GM06990 (cell line): ENCODE results near the gene CDC34.
A peak's percentile ranks its signal among the peaks of the same experiment; 100 is the strongest.

Experiments used
- DNase-seq: peaks from one replicate; pipeline ENCODE4 v3.0.0-alpha.2; 2011; ENCODE audit not compliant: insufficient read length; ENCODE audit errors: extremely low read depth
- H3K27me3 ChIP-seq: replicated peaks from 2 replicates; pipeline ENCODE4 v1.6.0; 2011; ENCODE audit warnings: low read length; ENCODE audit not compliant: control insufficient read depth, insufficient read depth
- H3K36me3 ChIP-seq: 2 replicates; pipeline ENCODE4 v1.5.1; 2011; ENCODE audit warnings: low read length; ENCODE audit not compliant: control insufficient read depth, insufficient read depth
- H3K4me3 ChIP-seq: replicated peaks from 2 replicates; pipeline ENCODE4 v1.5.1; 2011; ENCODE audit warnings: low read depth, mild to moderate bottlenecking, control low read depth, low read length
- CTCF ChIP-seq: IDR thresholded peaks from 2 replicates; pipeline ENCODE4 v1.5.1; 2011; ENCODE audit warnings: low read length, control low read depth, mild to moderate bottlenecking, inconsistent platforms; ENCODE audit not compliant: insufficient read depth, poor library complexity, severe bottlenecking

Gene CDC34

GRCh38 chr19:493391-494170, 38.0 kb upstream of the CDC34 start:
- Histone ChIP-seq H3K36me3 (no peaks in the 10 kb centered on the region), H3K27me3 (no peaks in the 10 kb centered on the region; the same call in 1 of the 2 replicates), H3K4me3 (no peak overlapping the region)
- no peak for DNase-seq
- no peak for TF ChIP-seq CTCF

- DNase-seq: no peak
- H3K36me3 ChIP-seq: no peaks in the 10 kb centered on the region
- H3K4me3 ChIP-seq: no peak overlapping the region
- no peaks in the 10 kb centered on the region; the same call in none of the 2 replicates for H3K27me3 ChIP-seq
- no peak for TF ChIP-seq CTCF
Measured at GRCh38 chr19:494171-495080, 37.1 kb upstream of the CDC34 start.

- no peaks in the 10 kb centered on the region for H3K36me3 ChIP-seq
- DNase-seq: no peak
- no peak for TF ChIP-seq CTCF
- H3K4me3 ChIP-seq: no peak overlapping the region
- H3K27me3 ChIP-seq: no peaks in the 10 kb centered on the region; the same call in none of the 2 replicates
Measured at GRCh38 chr19:495081-495401, 36.5 kb upstream of the CDC34 start.

GRCh38 chr19:495402-496111, 36.0 kb upstream of the CDC34 start:
- no peak overlapping the region for H3K4me3 ChIP-seq
- TF ChIP-seq CTCF: peak; percentile 76
- H3K27me3 ChIP-seq: no peaks in the 10 kb centered on the region; the same call in none of the 2 replicates
- DNase-seq: peak; percentile 66
- H3K36me3 ChIP-seq: no peaks in the 10 kb centered on the region

GRCh38 chr19:496112-496665, 35.4 kb upstream of the CDC34 start, which contains the start of gene MADCAM1:
TSS of gene MADCAM1 (plus strand) at chr19:496486. CDS start at chr19:496500, 14 bp downstream.
- no peak for DNase-seq
- Histone ChIP-seq H3K36me3 (no peaks in the 10 kb centered on the region), H3K27me3 (no peaks in the 10 kb centered on the region; the same call in none of the 2 replicates), H3K4me3 (no peak within 1 kb of the TSS)
- TF ChIP-seq CTCF: no peak
